GM12878 (cell line): ENCODE measurements around the gene EEF1AKMT3.

Experiments
- HCFC1 ChIP-seq: fragments of 150-350 bp; IDR thresholded peaks from 2 replicates; pipeline ENCODE4 v1.6.1; 2014; ENCODE audit warnings: low read length
- MAX ChIP-seq: IDR thresholded peaks from 2 replicates; pipeline ENCODE4 v1.6.1; 2012; ENCODE audit warnings: low read depth, low read length, improper control_type of control experiment
- TF ChIP-seq, protein P1 (sequence below): fragments of 450-650 bp; IDR thresholded peaks from 2 replicates; pipeline ENCODE4 v1.6.1; 2017; ENCODE audit warnings: antibody characterized with exemption, mild to moderate bottlenecking, moderate library complexity
- TF ChIP-seq, protein P2 (sequence below): fragments of 450-650 bp; IDR thresholded peaks from 2 replicates; pipeline ENCODE4 v1.6.1; 2016; ENCODE audit warnings: mild to moderate bottlenecking

DNA sequence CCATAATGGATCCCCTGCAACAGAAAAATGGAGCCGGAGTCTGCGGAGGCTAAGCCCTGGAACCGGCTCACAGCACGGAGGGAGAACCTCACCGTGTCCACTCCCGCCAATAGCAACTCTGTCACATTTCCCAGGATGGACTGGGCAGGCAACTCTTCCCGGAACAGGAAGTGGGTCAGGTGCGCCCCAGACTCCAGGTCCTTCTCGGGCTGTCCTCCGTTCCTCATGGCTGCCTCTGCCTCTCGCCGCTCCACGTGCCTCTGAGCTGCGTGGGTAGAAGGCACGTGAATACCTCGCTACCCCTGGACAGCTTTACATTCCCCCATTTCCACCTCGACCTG, 7.8 kb upstream of the EEF1AKMT3 start:
- TF ChIP-seq MAX, result no peak
- TF ChIP-seq, protein P1, sequence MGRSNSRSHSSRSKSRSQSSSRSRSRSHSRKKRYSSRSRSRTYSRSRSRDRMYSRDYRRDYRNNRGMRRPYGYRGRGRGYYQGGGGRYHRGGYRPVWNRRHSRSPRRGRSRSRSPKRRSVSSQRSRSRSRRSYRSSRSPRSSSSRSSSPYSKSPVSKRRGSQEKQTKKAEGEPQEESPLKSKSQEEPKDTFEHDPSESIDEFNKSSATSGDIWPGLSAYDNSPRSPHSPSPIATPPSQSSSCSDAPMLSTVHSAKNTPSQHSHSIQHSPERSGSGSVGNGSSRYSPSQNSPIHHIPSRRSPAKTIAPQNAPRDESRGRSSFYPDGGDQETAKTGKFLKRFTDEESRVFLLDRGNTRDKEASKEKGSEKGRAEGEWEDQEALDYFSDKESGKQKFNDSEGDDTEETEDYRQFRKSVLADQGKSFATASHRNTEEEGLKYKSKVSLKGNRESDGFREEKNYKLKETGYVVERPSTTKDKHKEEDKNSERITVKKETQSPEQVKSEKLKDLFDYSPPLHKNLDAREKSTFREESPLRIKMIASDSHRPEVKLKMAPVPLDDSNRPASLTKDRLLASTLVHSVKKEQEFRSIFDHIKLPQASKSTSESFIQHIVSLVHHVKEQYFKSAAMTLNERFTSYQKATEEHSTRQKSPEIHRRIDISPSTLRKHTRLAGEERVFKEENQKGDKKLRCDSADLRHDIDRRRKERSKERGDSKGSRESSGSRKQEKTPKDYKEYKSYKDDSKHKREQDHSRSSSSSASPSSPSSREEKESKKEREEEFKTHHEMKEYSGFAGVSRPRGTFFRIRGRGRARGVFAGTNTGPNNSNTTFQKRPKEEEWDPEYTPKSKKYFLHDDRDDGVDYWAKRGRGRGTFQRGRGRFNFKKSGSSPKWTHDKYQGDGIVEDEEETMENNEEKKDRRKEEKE, result no peak
- TF ChIP-seq, protein P2, sequence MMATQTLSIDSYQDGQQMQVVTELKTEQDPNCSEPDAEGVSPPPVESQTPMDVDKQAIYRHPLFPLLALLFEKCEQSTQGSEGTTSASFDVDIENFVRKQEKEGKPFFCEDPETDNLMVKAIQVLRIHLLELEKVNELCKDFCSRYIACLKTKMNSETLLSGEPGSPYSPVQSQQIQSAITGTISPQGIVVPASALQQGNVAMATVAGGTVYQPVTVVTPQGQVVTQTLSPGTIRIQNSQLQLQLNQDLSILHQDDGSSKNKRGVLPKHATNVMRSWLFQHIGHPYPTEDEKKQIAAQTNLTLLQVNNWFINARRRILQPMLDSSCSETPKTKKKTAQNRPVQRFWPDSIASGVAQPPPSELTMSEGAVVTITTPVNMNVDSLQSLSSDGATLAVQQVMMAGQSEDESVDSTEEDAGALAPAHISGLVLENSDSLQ, result no peak
- no peak for TF ChIP-seq HCFC1
